Breast epithelium (tissue), 4 donors: ENCODE measurements around the gene EVL. TPM values are rescaled to one million over a fixed set of nuclear protein-coding genes. Genes with fewer than 3 reads are reported as not detected.

Source experiments
- DNase-seq, 2 donors: peaks; one replicate each; pipeline ENCODE4 v3.0.0-alpha.2; 2019; ENCODE audit warnings: low spot score in 2 of 2
- H3K27ac ChIP-seq, 2 donors: fragments of 200-600 bp; sonication (generic) in 1 of 2; one replicate each; pipeline ENCODE4 v1.5.1; 2016 to 2019; ENCODE audit warnings: mild to moderate bottlenecking in 1 of 2
- H3K27me3 ChIP-seq, 2 donors: fragments of 200-600 bp; sonication (generic) in 1 of 2; one replicate each; pipeline versions ENCODE4 v1.5.1 to v1.6.0; 2017 to 2019; ENCODE audit warnings: control low read depth in 1 of 2, mild to moderate bottlenecking in 1 of 2
- H3K36me3 ChIP-seq: fragments of 200-600 bp; one replicate; pipeline ENCODE4 v1.5.1; 2019
- H3K4me1 ChIP-seq, 2 donors: fragments of 200-600 bp; sonication (generic); one replicate each; pipeline ENCODE4 v1.5.1; 2016 to 2019; ENCODE audit warnings: control low read depth in 1 of 2
- H3K4me3 ChIP-seq, 3 donors: fragments of 200-600 bp; sonication (generic); 1 replicate in 2 of 3; 2 replicates in 1 of 3; pipeline ENCODE4 v1.5.1; 2016 to 2019; ENCODE audit warnings: mild to moderate bottlenecking in 3 of 3, moderate library complexity in 2 of 3
- H3K9me3 ChIP-seq, 2 donors: fragments of 200-600 bp; sonication (generic) in 1 of 2; one replicate each; pipeline ENCODE4 v1.5.1; 2016 to 2019; ENCODE audit warnings: control low read depth in 1 of 2
- POLR2A ChIP-seq: fragments of 450-650 bp; IDR thresholded peaks from one replicate; pipeline ENCODE4 v1.6.1; 2016; ENCODE audit warnings: antibody characterized with exemption, mild to moderate bottlenecking, moderate library complexity
- POLR2AphosphoS5 ChIP-seq, 3 donors: sonication (generic); formaldehyde crosslinking; IDR thresholded peaks; one replicate each; pipeline ENCODE4 v1.6.1; 2017; ENCODE audit warnings: antibody characterized with exemption in 3 of 3
- intact Hi-C: fragments of 100-400 bp; cut with DNase I; formaldehyde crosslinking; loops from one replicate; pipeline ENCODE4 v1.15.1; 2023; ENCODE audit warnings: low total_unique reads
- total RNA-seq, 3 donors: library from RNA; depleted of rRNA; stranded (reverse); fragments of >200 nt; gene quantifications; one replicate each; pipeline ENCODE4 v1.1.0, GENCODE V29; 2016
- TF ChIP-seq, protein P1 (sequence below), 3 donors: fragments of 450-650 bp; IDR thresholded peaks; one replicate each; pipeline ENCODE4 v1.5.1; 2016 to 2017; ENCODE audit warnings: antibody characterized with exemption in 3 of 3, mild to moderate bottlenecking in 3 of 3, moderate library complexity in 3 of 3

The EVL gene
- total RNA-seq, 3 donors from 2014 or later = 50.7 to 116 (median 107) TPM

DNA sequence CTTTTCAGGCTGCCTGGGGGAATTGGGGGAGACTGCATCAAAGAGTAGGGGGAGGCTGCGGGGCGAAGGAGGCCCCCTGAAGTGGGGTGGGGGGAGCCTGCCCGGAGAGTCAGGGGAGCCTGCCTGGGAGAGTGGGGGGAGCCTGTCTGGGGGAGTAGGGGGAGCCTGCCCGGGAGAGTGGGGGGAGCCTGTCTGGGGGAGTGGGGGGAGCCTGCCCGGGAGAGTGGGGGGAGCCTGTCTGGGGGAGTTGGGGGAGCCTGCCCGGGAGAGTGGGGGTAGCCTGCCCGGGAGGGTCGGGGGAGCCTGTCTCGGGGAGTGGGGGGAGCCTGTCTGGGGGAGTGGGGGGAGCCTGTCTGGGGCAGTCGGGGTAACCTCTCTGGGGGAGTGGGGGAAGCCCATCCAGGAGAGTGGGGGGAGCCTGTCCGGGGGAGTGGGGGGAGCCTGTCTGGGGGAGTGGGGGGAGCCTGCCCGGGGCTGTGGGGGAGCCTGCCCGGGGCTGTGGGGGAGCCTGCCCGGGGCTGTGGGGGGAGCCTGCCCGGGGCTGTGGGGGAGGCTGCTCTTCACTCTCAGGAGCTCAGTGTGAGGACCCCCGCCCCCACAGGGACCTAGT lies 100.7 kb downstream of the EVL start:
- Histone ChIP-seq H3K9me3 (no peaks in the 10 kb centered on the region), H3K36me3 (no peaks in the 10 kb centered on the region), H3K4me1 (no peaks in the 10 kb centered on the region), H3K27me3 (no peaks in the 10 kb centered on the region), H3K4me3 (peak overlapping the region; percentile 31 to 63 (median 43)), H3K27ac (no peak overlapping the region)
- intact Hi-C loops = no loop called here
- no peak for DNase-seq
- TF ChIP-seq, protein P1, sequence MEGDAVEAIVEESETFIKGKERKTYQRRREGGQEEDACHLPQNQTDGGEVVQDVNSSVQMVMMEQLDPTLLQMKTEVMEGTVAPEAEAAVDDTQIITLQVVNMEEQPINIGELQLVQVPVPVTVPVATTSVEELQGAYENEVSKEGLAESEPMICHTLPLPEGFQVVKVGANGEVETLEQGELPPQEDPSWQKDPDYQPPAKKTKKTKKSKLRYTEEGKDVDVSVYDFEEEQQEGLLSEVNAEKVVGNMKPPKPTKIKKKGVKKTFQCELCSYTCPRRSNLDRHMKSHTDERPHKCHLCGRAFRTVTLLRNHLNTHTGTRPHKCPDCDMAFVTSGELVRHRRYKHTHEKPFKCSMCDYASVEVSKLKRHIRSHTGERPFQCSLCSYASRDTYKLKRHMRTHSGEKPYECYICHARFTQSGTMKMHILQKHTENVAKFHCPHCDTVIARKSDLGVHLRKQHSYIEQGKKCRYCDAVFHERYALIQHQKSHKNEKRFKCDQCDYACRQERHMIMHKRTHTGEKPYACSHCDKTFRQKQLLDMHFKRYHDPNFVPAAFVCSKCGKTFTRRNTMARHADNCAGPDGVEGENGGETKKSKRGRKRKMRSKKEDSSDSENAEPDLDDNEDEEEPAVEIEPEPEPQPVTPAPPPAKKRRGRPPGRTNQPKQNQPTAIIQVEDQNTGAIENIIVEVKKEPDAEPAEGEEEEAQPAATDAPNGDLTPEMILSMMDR (IDR thresholded peaks at IDR 0.05) = no peak
- TF ChIP-seq POLR2AphosphoS5 (IDR thresholded peaks at IDR 0.05) = no peak
- no peak for TF ChIP-seq POLR2A

DNA sequence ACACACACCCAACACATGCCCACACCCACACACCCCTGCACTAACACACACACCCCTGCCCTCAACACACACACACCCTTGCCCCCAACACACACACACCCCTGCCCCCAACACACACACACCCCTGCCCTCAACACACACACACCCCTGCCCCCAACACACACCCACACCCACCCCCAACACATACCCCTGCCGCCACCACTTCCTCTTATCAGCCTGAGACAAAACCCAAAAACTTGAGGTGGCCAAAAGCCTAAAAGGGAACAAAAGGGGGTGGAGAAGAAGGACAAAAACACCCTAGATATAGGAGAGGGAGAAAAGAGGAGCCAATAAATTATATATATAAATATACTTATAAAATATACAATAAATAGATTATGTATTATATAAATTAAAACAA lies 103.3 kb downstream of the EVL start:
- H3K27me3 ChIP-seq = no peaks in the 10 kb centered on the region
- H3K9me3 ChIP-seq = no peaks in the 10 kb centered on the region
- intact Hi-C loops = loop anchor here (1.0 kb wide), 1 partner anchor 26 kb away; no protein-coding TSS in a partner anchor
- H3K36me3 ChIP-seq = no peaks in the 10 kb centered on the region
- H3K4me3 ChIP-seq = no peak overlapping the region
- H3K4me1 ChIP-seq = no peaks in the 10 kb centered on the region
- TF ChIP-seq POLR2A = no peak
- no peak for TF ChIP-seq POLR2AphosphoS5 (IDR thresholded peaks at IDR 0.05)
- TF ChIP-seq, protein P1 (IDR thresholded peaks at IDR 0.05) = no peak
- DNase-seq = no peak
- H3K27ac ChIP-seq = no peak overlapping the region

DNA sequence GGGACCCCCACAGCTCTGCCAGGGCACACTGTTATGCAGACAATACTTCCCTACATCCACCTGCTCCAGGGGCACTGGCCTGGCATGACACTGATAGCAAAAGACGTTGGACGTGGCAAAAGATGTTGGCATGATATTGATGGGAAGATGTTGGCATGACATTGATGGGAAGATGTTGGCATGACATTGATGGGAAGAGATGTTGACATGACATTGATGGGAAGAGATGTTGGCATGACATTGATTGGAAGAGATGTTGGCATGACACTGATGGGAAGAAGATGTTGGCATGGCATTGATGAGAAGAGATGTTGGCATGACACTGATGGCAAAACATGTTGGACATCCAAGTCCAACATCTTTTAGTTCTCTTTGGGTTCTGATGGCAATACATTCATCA lies 105.7 kb downstream of the EVL start:
- Histone ChIP-seq H3K9me3 (no peaks in the 10 kb centered on the region), H3K27ac (no peak overlapping the region), H3K4me1 (no peaks in the 10 kb centered on the region), H3K36me3 (no peaks in the 10 kb centered on the region), H3K4me3 (no peak overlapping the region), H3K27me3 (no peaks in the 10 kb centered on the region)
- TF ChIP-seq POLR2A (no peak), POLR2AphosphoS5 (IDR thresholded peaks at IDR 0.05) (no peak)
- TF ChIP-seq, protein P1 (IDR thresholded peaks at IDR 0.05) = no peak
- DNase-seq = no peak
- intact Hi-C loops = no loop called here

DNA sequence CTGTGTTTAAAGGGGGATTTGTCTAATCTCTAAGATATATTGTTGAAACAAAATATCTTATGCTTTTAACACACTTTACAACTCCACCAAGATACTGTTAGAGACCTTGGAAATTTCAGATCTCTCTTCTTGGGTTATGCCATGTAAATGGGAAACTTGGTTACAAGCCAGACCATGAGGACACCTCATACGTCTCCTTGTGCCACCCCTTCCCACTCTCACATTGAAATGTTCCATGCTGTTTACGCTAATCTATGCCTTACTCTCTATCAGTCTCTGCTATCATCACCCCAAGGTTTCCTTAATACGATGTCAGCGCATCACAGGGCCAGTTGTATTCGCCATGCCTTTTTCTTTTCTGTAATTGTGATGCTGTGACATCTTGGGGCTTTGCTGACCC lies 107.6 kb downstream of the EVL start:
- H3K27ac ChIP-seq = no peak overlapping the region
- DNase-seq = no peak
- no peaks in the 10 kb centered on the region for H3K36me3 ChIP-seq
- intact Hi-C loops = loop anchor here (1.0 kb wide), 1 partner anchor 34 kb away; no protein-coding TSS in a partner anchor
- no peaks in the 10 kb centered on the region for H3K4me1 ChIP-seq
- TF ChIP-seq POLR2A = no peak
- no peaks in the 10 kb centered on the region for H3K27me3 ChIP-seq
- no peak overlapping the region for H3K4me3 ChIP-seq
- no peaks in the 10 kb centered on the region for H3K9me3 ChIP-seq

DNA sequence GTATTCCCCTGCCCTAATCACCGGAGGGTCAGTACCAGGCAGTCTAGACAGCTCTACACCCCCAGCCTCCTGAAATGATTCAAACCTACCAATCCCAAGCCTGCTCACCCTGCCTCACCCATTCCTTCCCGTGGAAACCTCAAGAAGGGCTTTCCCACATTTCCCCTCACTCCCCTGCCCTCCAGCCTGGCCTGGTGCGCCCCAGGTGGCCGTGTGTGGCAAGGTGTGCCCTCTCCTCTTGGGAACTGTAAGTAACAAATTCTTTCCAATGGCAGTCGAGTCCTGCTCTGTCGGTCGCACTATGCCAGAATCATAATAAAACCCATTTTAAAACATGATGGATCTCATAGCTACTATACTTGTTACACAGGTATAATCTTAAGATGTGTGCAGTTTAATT lies 108.1 kb downstream of the EVL start:
- TF ChIP-seq POLR2AphosphoS5 (IDR thresholded peaks at IDR 0.05) (no peak), POLR2A (no peak)
- TF ChIP-seq, protein P1 (IDR thresholded peaks at IDR 0.05) = no peak
- Histone ChIP-seq H3K36me3 (no peaks in the 10 kb centered on the region), H3K4me3 (no peak overlapping the region), H3K27ac (no peak overlapping the region), H3K9me3 (no peaks in the 10 kb centered on the region), H3K27me3 (no peaks in the 10 kb centered on the region), H3K4me1 (no peaks in the 10 kb centered on the region)
- no peak for DNase-seq
- intact Hi-C loops = no loop called here
